ENCODE measurements around the gene SLC12A2. TPM values are rescaled to one million over a fixed set of nuclear protein-coding genes. Genes with fewer than 3 reads are reported as not detected.

SLC12A2 gene
- total and polyA plus RNA-seq, 2 experiments from 2014 or later: 7.3 to 14.6 TPM

GRCh38 chr5:128228521-128228920 is 145.0 kb downstream of the SLC12A2 start:
- H3K9me3 ChIP-seq (ENCODE audit: low read depth): no peaks in the 10 kb centered on the region
- H3K4me1 ChIP-seq (ENCODE audit: low read depth): peaks cover 8% of the 10 kb centered on the region
- H3K27ac ChIP-seq: no peak overlapping the region
- peak in 1 of 2 donors; percentile 58 for DNase-seq (ENCODE audit: low read depth in 1 of 2, low spot score in 1 of 2)
- no peak overlapping the region for H3K4me3 ChIP-seq
- no peak for TF ChIP-seq CTCF (IDR thresholded peaks at IDR 0.05; ENCODE audit: low read depth, low read length)
- no peaks in the 10 kb centered on the region for H3K36me3 ChIP-seq
- H3K27me3 ChIP-seq: no peaks in the 10 kb centered on the region

- Histone ChIP-seq H3K4me3 (no peak overlapping the region), H3K36me3 (no peaks in the 10 kb centered on the region), H3K27me3 (no peaks in the 10 kb centered on the region), H3K9me3 (ENCODE audit: low read depth) (no peaks in the 10 kb centered on the region), H3K27ac (no peak overlapping the region), H3K4me1 (ENCODE audit: low read depth) (peaks cover 23% of the 10 kb centered on the region)
- DNase-seq (ENCODE audit: low read depth in 1 of 2, low spot score in 1 of 2): no peak
- no peak for TF ChIP-seq CTCF (IDR thresholded peaks at IDR 0.05; ENCODE audit: low read depth, low read length)
Measured at GRCh38 chr5:128234928-128235641, 151.5 kb downstream of the SLC12A2 start.

GRCh38 chr5:128236334-128236733 is 152.8 kb downstream of the SLC12A2 start:
- no peak for DNase-seq (ENCODE audit: low read depth in 1 of 2, low spot score in 1 of 2)
- Histone ChIP-seq H3K4me1 (ENCODE audit: low read depth) (peaks cover 23% of the 10 kb centered on the region), H3K27ac (no peak overlapping the region), H3K36me3 (no peaks in the 10 kb centered on the region), H3K4me3 (no peak overlapping the region), H3K27me3 (no peaks in the 10 kb centered on the region), H3K9me3 (ENCODE audit: low read depth) (no peaks in the 10 kb centered on the region)
- no peak for TF ChIP-seq CTCF (IDR thresholded peaks at IDR 0.05; ENCODE audit: low read depth, low read length)

- Histone ChIP-seq H3K27ac (peak overlapping the region; percentile 27), H3K4me3 (no peak overlapping the region), H3K9me3 (ENCODE audit: low read depth) (no peaks in the 10 kb centered on the region), H3K36me3 (no peaks in the 10 kb centered on the region), H3K4me1 (ENCODE audit: low read depth) (peaks cover 23% of the 10 kb centered on the region), H3K27me3 (no peaks in the 10 kb centered on the region)
- no peak for TF ChIP-seq CTCF (IDR thresholded peaks at IDR 0.05; ENCODE audit: low read depth, low read length)
- DNase-seq (ENCODE audit: low read depth in 1 of 2, low spot score in 1 of 2): no peak
Measured at GRCh38 chr5:128237000-128237399, 153.4 kb downstream of the SLC12A2 start.

GRCh38 chr5:128237546-128237945 is 154.0 kb downstream of the SLC12A2 start:
- H3K4me3 ChIP-seq: no peak overlapping the region
- DNase-seq (ENCODE audit: low read depth in 1 of 2, low spot score in 1 of 2): peak in 1 of 2 donors; percentile 29
- H3K4me1 ChIP-seq (ENCODE audit: low read depth): peaks cover 23% of the 10 kb centered on the region
- H3K9me3 ChIP-seq (ENCODE audit: low read depth): no peaks in the 10 kb centered on the region
- no peaks in the 10 kb centered on the region for H3K27me3 ChIP-seq
- no peak for TF ChIP-seq CTCF (IDR thresholded peaks at IDR 0.05; ENCODE audit: low read depth, low read length)
- H3K27ac ChIP-seq: peak overlapping the region; percentile 27
- no peaks in the 10 kb centered on the region for H3K36me3 ChIP-seq
